Activated B cell treated with CpG ODN at 0.5 μM for 24 hours (primary cell): ENCODE data around the gene SEC16B. TPM values are rescaled to one million over a fixed set of nuclear protein-coding genes. Genes with fewer than 3 reads are reported as not detected.

Experiments used
- ATAC-seq: fragments of 200-7000 bp; cut with Tn5 transposase; one replicate; pipeline ENCODE4 v1.10.0; 2021; ENCODE audit warnings: low read depth, mild to moderate bottlenecking, moderate library complexity
- CTCF ChIA-PET: fragments of 350-600 bp; sonication (Branson Sonifier 250); formaldehyde crosslinking; loops from one replicate; lab custom pipeline; 2021; ENCODE audit warnings: antibody characterized with exemption; lab: Charles Lee
- POLR2A ChIA-PET: fragments of 350-600 bp; sonication (Branson Sonifier 250); formaldehyde crosslinking; loops from one replicate; lab custom pipeline; 2021; ENCODE audit warnings: antibody characterized with exemption; lab: Charles Lee
- DNase-seq: peaks from one replicate; pipeline ENCODE4 v3.0.0; 2022
- H3K27ac Mint-ChIP-seq: one replicate; pipeline ENCODE4 v1.8.0; 2020; ENCODE audit warnings: mixed read lengths
- H3K27me3 Mint-ChIP-seq: one replicate; pipeline ENCODE4 v1.8.0; 2021; ENCODE audit warnings: mixed read lengths
- H3K36me3 Mint-ChIP-seq: one replicate; pipeline ENCODE4 v1.8.0; 2021; ENCODE audit warnings: low read depth, mixed read lengths
- H3K4me1 Mint-ChIP-seq: one replicate; pipeline ENCODE4 v1.8.0; 2021; ENCODE audit warnings: mixed read lengths
- H3K4me3 Mint-ChIP-seq: one replicate; pipeline ENCODE4 v1.8.0; 2020; ENCODE audit warnings: mild to moderate bottlenecking, mixed read lengths
- H3K9me3 Mint-ChIP-seq: one replicate; pipeline ENCODE4 v1.8.0; 2020; ENCODE audit warnings: mixed read lengths
- intact Hi-C: fragments of 100-400 bp; cut with micrococcal nuclease; formaldehyde crosslinking; loops from one replicate; pipeline ENCODE4 v1.15.1; 2024
- total RNA-seq: library from RNA; stranded (reverse); gene quantifications from 2 replicates; pipeline ENCODE4 v1.2.3, GENCODE V29; 2022
- TF ChIP-seq, protein P1 (sequence below): fragments of 200-600 bp; IDR thresholded peaks from one replicate; pipeline ENCODE4 v1.8.0; 2022; ENCODE audit warnings: antibody characterized with exemption, mild to moderate bottlenecking

SEC16B gene
- total RNA-seq, 1 donor from 2014 or later, result not detected

DNA sequence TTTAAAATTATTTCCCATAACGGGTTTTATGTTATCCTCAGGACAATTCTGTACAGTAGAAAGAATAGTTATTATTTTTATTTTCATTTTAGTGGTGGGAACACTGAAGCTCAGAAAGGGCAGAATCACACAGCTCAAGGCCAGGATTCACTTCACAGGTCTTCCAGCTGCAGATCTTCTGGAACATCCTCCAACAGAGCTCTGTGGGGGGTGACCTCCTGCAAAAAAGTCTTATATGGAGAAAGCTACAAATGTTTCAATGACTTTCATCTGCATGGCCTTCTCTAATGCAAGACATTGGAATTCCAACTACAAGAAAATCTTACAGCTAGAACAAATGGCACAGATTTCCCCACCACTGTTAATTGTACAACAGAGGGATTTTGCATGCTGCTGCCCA lies 64.2 kb downstream of the SEC16B start:
- CTCF ChIA-PET, result no interaction called here
- no peaks in the 10 kb centered on the region for H3K36me3 Mint-ChIP-seq
- no peak for ATAC-seq
- H3K4me3 Mint-ChIP-seq, result no peak overlapping the region
- no peak for DNase-seq
- TF ChIP-seq, protein P1, sequence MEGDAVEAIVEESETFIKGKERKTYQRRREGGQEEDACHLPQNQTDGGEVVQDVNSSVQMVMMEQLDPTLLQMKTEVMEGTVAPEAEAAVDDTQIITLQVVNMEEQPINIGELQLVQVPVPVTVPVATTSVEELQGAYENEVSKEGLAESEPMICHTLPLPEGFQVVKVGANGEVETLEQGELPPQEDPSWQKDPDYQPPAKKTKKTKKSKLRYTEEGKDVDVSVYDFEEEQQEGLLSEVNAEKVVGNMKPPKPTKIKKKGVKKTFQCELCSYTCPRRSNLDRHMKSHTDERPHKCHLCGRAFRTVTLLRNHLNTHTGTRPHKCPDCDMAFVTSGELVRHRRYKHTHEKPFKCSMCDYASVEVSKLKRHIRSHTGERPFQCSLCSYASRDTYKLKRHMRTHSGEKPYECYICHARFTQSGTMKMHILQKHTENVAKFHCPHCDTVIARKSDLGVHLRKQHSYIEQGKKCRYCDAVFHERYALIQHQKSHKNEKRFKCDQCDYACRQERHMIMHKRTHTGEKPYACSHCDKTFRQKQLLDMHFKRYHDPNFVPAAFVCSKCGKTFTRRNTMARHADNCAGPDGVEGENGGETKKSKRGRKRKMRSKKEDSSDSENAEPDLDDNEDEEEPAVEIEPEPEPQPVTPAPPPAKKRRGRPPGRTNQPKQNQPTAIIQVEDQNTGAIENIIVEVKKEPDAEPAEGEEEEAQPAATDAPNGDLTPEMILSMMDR, result no peak
- POLR2A ChIA-PET, result no interaction called here
- H3K9me3 Mint-ChIP-seq, result peaks cover 3% of the 10 kb centered on the region
- peaks cover 10% of the 10 kb centered on the region for H3K27me3 Mint-ChIP-seq
- no peaks in the 10 kb centered on the region for H3K4me1 Mint-ChIP-seq
- no peak overlapping the region for H3K27ac Mint-ChIP-seq
- intact Hi-C loops, result no loop called here

- Mint-ChIP-seq H3K4me1 (no peaks in the 10 kb centered on the region), H3K9me3 (no peaks in the 10 kb centered on the region), H3K27me3 (peaks cover 6% of the 10 kb centered on the region), H3K27ac (no peak overlapping the region), H3K4me3 (no peak overlapping the region), H3K36me3 (no peaks in the 10 kb centered on the region)
- TF ChIP-seq, protein P1, result no peak
- ChIA-PET CTCF (no interaction called here), POLR2A (no interaction called here)
- DNase-seq, result no peak
- ATAC-seq, result no peak
- intact Hi-C loops, result no loop called here
Observed at GRCh38 chr1:177902266-177902665, 67.6 kb downstream of the SEC16B start.

DNA sequence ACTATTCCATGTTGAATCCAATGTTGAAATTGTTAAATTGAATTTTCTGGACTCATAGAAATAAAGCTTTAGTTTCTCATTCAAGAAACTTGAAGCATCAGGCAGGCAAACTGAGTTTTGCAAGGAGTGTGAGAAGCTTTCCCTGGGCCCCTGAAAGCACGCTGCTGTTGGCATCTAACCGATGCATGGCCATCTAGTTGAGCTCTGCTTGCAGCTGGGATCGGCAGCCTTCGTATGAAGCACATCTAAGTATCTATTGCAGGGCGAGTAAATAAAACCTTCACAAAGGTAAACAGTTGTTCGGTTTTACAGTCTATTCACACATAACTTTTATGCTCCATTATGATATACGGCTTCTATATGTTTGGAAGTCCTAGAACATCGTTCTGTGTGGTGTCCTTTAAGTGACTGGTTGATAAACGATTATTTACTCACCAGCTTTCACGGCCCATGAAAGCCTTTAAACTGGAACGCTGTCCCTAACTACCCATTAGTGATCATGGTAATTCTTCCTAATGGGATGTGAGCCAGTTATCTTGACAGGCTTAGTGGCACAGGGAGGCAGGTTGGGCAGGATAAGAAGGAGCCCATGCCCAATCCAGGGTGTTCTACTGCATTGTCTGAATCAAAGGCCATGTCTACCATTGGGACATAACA lies 71.7 kb downstream of the SEC16B start:
- no peak overlapping the region for H3K4me3 Mint-ChIP-seq
- no peaks in the 10 kb centered on the region for H3K36me3 Mint-ChIP-seq
- intact Hi-C loops, result loop anchor here (2.0 kb wide), 1 partner anchor 55 kb away; no protein-coding TSS in a partner anchor
- no peak overlapping the region for H3K27ac Mint-ChIP-seq
- H3K4me1 Mint-ChIP-seq, result no peaks in the 10 kb centered on the region
- DNase-seq (no peak), ATAC-seq (no peak)
- H3K27me3 Mint-ChIP-seq, result peaks cover 2% of the 10 kb centered on the region
- ChIA-PET POLR2A (no interaction called here), CTCF (no interaction called here)
- TF ChIP-seq, protein P1, result no peak
- no peaks in the 10 kb centered on the region for H3K9me3 Mint-ChIP-seq

DNA sequence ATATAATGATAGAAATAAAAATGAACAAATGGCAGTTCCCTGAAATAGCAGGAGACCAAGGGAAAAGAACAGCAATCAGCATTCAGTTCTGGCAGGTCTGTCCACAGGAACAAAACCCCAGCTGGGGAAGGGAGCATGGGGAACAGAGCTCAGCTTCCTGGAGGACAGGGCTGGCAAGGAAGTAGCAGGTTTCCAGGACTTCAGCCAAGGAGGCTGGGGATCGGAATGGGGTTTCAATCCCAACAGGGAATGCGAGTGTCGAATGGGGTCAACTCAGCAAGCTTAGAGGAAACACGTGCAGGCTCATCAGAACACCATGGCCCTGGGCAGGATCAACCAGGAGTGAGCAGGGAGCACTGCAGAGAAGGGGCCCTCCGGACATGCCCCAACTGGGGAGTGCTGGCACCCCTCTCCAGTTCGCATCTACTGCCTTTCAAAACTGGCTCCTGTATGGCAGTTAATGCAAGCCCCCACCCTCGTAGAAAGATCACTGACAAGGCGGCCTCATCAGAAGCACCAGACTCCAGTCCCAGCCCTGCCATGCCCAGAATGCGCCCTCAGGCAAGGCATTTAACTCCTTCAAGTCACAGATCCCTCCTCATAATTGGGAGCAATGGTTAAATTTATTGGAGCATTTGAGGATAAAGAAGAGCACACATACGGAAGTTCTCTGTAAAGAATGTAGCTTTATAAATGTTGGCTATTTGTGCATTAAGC lies 72.4 kb downstream of the SEC16B start:
- Mint-ChIP-seq H3K9me3 (no peaks in the 10 kb centered on the region), H3K27ac (no peak overlapping the region), H3K36me3 (no peaks in the 10 kb centered on the region), H3K27me3 (peaks cover 2% of the 10 kb centered on the region), H3K4me3 (no peak overlapping the region), H3K4me1 (no peaks in the 10 kb centered on the region)
- intact Hi-C loops, result no loop called here
- ChIA-PET CTCF (no interaction called here), POLR2A (no interaction called here)
- ATAC-seq, result no peak
- no peak for DNase-seq
- TF ChIP-seq, protein P1, result no peak

Other genes starting within 250 kb of the SEC16B start
- gene RASAL2, start 124.0 kb upstream of the SEC16B start, total RNA-seq, result 0.16 and 0.24 TPM in 2 replicates